Right kidney (tissue), 1 donor: ENCODE data around the gene NTF3.

Source experiments
- DNase-seq: peaks from one replicate; pipeline ENCODE4 v3.0.0-alpha.2; 2016

NTF3 gene

GRCh38 chr12:5487948-5488625 is 56.2 kb downstream of the NTF3 start:
- DNase-seq = no peak

GRCh38 chr12:5488626-5488955 is 56.7 kb downstream of the NTF3 start:
- DNase-seq = no peak

GRCh38 chr12:5489017-5489416 is 57.1 kb downstream of the NTF3 start:
- DNase-seq = no peak

GRCh38 chr12:5489760-5490406 is 58.0 kb downstream of the NTF3 start:
- no peak for DNase-seq

GRCh38 chr12:5492562-5492961 is 60.7 kb downstream of the NTF3 start:
- DNase-seq = no peak

- no peak for DNase-seq
Measured at GRCh38 chr12:5493018-5493417, 61.1 kb downstream of the NTF3 start.

GRCh38 chr12:5494343-5494742 is 62.4 kb downstream of the NTF3 start:
- DNase-seq = no peak

- no peak for DNase-seq
Measured at GRCh38 chr12:5497329-5498053, 65.6 kb downstream of the NTF3 start.

- DNase-seq = no peak
Measured at GRCh38 chr12:5498076-5498475, 66.2 kb downstream of the NTF3 start.

- no peak for DNase-seq
Measured at GRCh38 chr12:5498806-5499205, 66.9 kb downstream of the NTF3 start.

GRCh38 chr12:5499566-5500330 is 67.8 kb downstream of the NTF3 start:
- no peak for DNase-seq

- DNase-seq = no peak
Measured at GRCh38 chr12:5500331-5500659, 68.4 kb downstream of the NTF3 start.

GRCh38 chr12:5503774-5504173 is 71.9 kb downstream of the NTF3 start:
- DNase-seq = no peak

GRCh38 chr12:5505116-5505515 is 73.2 kb downstream of the NTF3 start:
- no peak for DNase-seq

GRCh38 chr12:5505751-5506150 is 73.8 kb downstream of the NTF3 start:
- no peak for DNase-seq

GRCh38 chr12:5506295-5506694 is 74.4 kb downstream of the NTF3 start:
- no peak for DNase-seq

GRCh38 chr12:5506821-5507231 is 74.9 kb downstream of the NTF3 start:
- DNase-seq = no peak

GRCh38 chr12:5507401-5507935 is 75.6 kb downstream of the NTF3 start:
- DNase-seq = no peak

- DNase-seq = no peak
Measured at GRCh38 chr12:5507944-5508343, 76.0 kb downstream of the NTF3 start.

GRCh38 chr12:5509102-5509501 is 77.2 kb downstream of the NTF3 start:
- no peak for DNase-seq

GRCh38 chr12:5509557-5509956 is 77.6 kb downstream of the NTF3 start:
- DNase-seq = no peak

- DNase-seq = no peak
Measured at GRCh38 chr12:5510251-5510805, 78.4 kb downstream of the NTF3 start.

GRCh38 chr12:5511256-5511643 is 79.3 kb downstream of the NTF3 start:
- DNase-seq = no peak
